Lower leg skin (tissue), 4 donors: ENCODE results near the gene PPP2R5C. TPM values are rescaled to one million over a fixed set of nuclear protein-coding genes. Genes with fewer than 3 reads are reported as not detected.

ENCODE experiments used
- DNase-seq, 2 donors: peaks; one replicate each; pipeline ENCODE4 v3.0.0-alpha.2; 2019; ENCODE audit warnings: low spot score in 2 of 2
- H3K4me3 ChIP-seq: fragments of 200-600 bp; sonication (generic); 2 replicates; pipeline ENCODE4 v1.5.1; 2017; ENCODE audit warnings: mild to moderate bottlenecking, low read depth; ENCODE audit not compliant: poor library complexity, severe bottlenecking
- POLR2A ChIP-seq, 2 donors: fragments of 450-650 bp; IDR thresholded peaks; one replicate each; pipeline ENCODE4 v1.6.1; 2016 to 2017; ENCODE audit warnings: antibody characterized with exemption in 2 of 2, mild to moderate bottlenecking in 1 of 2, moderate library complexity in 1 of 2
- WGBS, 2 donors: methylation state at CpG; one replicate each; pipeline ENCODE4 v1.1.5; 2018; 5-methylcytosine and 5-hydroxymethylcytosine counted together
- intact Hi-C: fragments of 100-400 bp; cut with DNase I; formaldehyde crosslinking; loops from one replicate; pipeline ENCODE4 v1.15.0; 2023; ENCODE audit warnings: low total_unique reads
- total RNA-seq, 4 donors: library from RNA; depleted of rRNA; stranded (reverse); fragments of >200 nt; gene quantifications; one replicate each; pipeline ENCODE4 v1.1.0, GENCODE V29; 2016
- TF ChIP-seq, protein P1 (sequence below), 3 donors: fragments of 450-650 bp; IDR thresholded peaks; one replicate each; pipeline ENCODE4 v1.5.1; 2016; ENCODE audit warnings: antibody characterized with exemption in 3 of 3, mild to moderate bottlenecking in 3 of 3, moderate library complexity in 2 of 3

PPP2R5C gene
- total RNA-seq, 4 donors from 2014 or later = 74.6 to 89.9 (median 80.3) TPM

DNA sequence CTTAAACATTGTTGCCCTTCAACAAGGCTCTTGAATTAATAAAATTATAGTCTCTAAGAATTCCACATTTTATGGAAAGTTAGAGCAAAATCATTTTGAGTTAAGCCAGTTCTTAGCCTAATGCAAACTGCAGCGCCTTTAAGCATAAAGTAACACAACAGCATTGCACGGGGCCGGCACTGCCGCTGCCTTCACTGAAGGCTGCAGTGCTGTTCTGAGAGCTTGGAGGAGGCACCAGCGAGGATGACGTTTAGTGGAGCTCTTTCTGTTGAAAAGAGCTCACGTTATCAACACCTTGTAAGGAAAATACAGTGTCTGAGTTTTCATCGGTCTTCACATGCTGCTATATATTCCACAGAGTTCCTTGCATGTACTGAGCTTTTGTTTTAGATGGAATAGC is 164.6 kb downstream of the PPP2R5C start:
- no peak overlapping the region for H3K4me3 ChIP-seq
- 80 to 89% methylated on average over 8 of the region's 8 CpGs for WGBS, 2 donors
- no peak for DNase-seq
- intact Hi-C loops = no loop called here
- TF ChIP-seq POLR2A (IDR thresholded peaks at IDR 0.05) = no peak
- TF ChIP-seq, protein P1, sequence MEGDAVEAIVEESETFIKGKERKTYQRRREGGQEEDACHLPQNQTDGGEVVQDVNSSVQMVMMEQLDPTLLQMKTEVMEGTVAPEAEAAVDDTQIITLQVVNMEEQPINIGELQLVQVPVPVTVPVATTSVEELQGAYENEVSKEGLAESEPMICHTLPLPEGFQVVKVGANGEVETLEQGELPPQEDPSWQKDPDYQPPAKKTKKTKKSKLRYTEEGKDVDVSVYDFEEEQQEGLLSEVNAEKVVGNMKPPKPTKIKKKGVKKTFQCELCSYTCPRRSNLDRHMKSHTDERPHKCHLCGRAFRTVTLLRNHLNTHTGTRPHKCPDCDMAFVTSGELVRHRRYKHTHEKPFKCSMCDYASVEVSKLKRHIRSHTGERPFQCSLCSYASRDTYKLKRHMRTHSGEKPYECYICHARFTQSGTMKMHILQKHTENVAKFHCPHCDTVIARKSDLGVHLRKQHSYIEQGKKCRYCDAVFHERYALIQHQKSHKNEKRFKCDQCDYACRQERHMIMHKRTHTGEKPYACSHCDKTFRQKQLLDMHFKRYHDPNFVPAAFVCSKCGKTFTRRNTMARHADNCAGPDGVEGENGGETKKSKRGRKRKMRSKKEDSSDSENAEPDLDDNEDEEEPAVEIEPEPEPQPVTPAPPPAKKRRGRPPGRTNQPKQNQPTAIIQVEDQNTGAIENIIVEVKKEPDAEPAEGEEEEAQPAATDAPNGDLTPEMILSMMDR (IDR thresholded peaks at IDR 0.05) = no peak

DNA sequence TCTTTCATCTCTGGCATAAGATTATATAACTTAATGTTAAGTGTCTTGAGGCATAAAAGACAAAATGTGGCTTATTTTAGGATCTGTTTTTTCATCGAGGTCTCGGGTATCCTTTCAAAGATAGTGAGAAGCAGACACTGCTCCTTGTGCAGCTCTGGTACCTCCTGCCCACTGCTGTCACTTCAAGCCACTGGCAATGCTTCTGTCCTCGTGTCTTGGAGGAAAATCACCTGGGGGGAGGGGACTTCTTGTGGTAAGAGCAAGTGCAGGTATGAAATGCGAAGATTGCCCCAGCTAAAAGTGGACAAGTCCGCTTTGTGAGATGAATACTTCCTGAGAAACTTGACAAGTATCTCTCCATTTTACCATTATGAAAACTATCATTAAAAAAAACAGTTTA is 165.1 kb downstream of the PPP2R5C start:
- 79 to 80% methylated on average over 5 of the region's 5 CpGs for WGBS, 2 donors
- H3K4me3 ChIP-seq = no peak overlapping the region
- TF ChIP-seq POLR2A (IDR thresholded peaks at IDR 0.05) = no peak
- TF ChIP-seq, protein P1 (IDR thresholded peaks at IDR 0.05) = no peak
- intact Hi-C loops = no loop called here
- DNase-seq = no peak

DNA sequence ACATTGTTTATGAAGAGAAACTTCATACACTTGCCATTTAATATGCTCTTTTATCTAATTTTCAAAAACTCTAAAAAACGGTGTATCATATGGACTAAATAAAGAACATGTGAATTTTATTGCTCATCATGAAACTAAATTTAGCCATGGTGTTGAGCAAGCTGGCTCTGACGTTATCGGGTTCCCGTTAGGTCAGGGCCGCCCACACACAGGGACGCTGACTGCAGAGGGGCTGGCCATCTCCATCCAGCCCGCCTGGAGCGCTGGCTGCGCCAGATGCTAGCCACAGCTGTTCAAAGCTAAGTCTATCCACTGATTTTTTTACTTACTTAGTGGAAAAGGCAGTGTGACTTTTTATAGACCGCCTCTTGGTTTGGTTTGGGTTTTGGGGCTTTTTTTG is 166.3 kb downstream of the PPP2R5C start:
- H3K4me3 ChIP-seq = no peak overlapping the region
- 35% methylated on average over 10 of the region's 10 CpGs for WGBS, 2 donors
- peak; percentile 84 to 94 for DNase-seq
- TF ChIP-seq, protein P1 (IDR thresholded peaks at IDR 0.05) = no peak
- TF ChIP-seq POLR2A (IDR thresholded peaks at IDR 0.05) = no peak
- intact Hi-C loops = no loop called here

DNA sequence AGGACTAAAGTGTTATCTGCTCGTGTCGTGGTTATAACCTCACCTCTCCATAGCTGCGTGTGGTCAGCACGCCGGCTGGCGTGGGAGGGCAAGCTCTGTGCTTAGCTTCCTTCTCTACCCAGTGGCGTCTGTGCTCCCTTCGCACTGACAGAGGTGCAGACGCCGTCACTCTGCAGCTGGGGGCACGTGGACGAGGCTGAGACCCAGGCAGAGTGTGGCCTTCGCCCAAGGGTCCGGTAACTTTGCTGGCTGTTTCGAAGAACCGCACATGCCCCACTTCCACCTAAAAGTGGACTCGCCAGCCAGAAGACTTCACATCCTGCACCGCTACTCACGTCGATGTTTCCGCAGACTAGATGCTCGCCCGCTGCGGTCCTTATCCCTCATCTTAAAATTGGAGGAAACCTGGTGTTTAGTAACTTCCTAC is 166.9 kb downstream of the PPP2R5C start:
- H3K4me3 ChIP-seq = no peak overlapping the region
- 81 to 86% methylated on average over 24 of the region's 24 CpGs for WGBS, 2 donors
- TF ChIP-seq POLR2A (IDR thresholded peaks at IDR 0.05) = no peak
- TF ChIP-seq, protein P1 (IDR thresholded peaks at IDR 0.05) = no peak
- intact Hi-C loops = no loop called here
- no peak for DNase-seq

DNA sequence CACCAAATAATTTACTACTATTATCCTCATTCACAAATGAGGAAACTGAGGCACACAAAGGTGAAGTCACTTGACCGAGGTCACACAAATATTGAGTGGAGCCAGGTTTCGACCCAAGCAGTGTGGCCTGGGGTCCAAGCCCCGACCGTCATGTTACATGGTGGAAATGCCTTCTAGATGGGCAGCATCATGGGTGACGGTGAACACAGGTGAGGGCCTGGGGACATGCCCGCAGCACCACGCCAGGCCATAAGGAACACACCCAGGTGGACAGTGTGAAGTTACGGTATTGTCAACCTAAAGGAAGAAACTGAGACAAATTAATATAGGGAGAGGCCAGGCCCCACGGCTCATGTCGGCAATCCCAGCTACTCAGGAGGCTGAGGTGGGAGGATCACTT is 167.6 kb downstream of the PPP2R5C start:
- intact Hi-C loops = no loop called here
- TF ChIP-seq POLR2A (IDR thresholded peaks at IDR 0.05) = no peak
- 96 to 98% methylated on average over 10 of the region's 10 CpGs for WGBS, 2 donors
- DNase-seq = no peak
- no peak overlapping the region for H3K4me3 ChIP-seq

DNA sequence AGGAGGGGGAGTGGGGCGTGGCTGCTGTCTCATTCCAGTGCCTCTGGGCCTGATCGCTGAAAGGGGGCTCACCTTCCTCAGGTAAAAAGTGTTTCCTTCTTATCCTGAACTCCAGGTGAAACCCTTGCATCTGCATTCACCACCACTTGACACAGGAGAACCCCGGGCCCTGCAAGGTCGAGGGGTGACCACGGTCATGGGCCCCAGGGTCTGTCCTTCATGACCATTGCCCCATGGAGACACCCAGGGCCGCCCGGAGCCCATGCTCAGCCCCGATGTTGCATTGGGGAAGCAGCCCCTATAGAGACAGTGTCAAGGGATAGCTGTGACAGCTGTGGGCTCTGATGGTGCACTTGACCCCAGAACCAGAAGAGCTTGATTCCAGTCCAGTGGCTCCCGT is 168.4 kb downstream of the PPP2R5C start:
- DNase-seq = no peak
- no peak overlapping the region for H3K4me3 ChIP-seq
- WGBS, 2 donors = 86 to 95% methylated on average over 9 of the region's 9 CpGs
- intact Hi-C loops = no loop called here
- TF ChIP-seq, protein P1 (IDR thresholded peaks at IDR 0.05) = no peak
- no peak for TF ChIP-seq POLR2A (IDR thresholded peaks at IDR 0.05)
